Type B pancreatic cell (in vitro differentiated cells): Measurements from ENCODE around the gene FHIP2A. TPM values are rescaled to one million over a fixed set of nuclear protein-coding genes. Genes with fewer than 3 reads are reported as not detected.
A peak's percentile ranks its signal among the peaks of the same experiment; 100 is the strongest.

Experiments
- DNase-seq: peaks from one replicate; pipeline ENCODE4 v3.0.0; 2021; ENCODE audit warnings: mixed read lengths; ENCODE audit not compliant: unreplicated experiment; ENCODE audit errors: extremely low spot score
- H3K27ac Mint-ChIP-seq: 2 replicates; pipeline ENCODE4 v1.8.0; 2021; ENCODE audit warnings: mild to moderate bottlenecking, mixed read lengths
- H3K27me3 Mint-ChIP-seq: 2 replicates; pipeline ENCODE4 v1.8.0; 2021; ENCODE audit warnings: mixed read lengths
- H3K36me3 Mint-ChIP-seq: 2 replicates; pipeline ENCODE4 v1.8.0; 2021; ENCODE audit warnings: mixed read lengths
- H3K4me1 Mint-ChIP-seq: one replicate; pipeline ENCODE4 v1.8.0; 2021; ENCODE audit warnings: mixed read lengths; ENCODE audit not compliant: unreplicated experiment
- H3K4me3 Mint-ChIP-seq: 2 replicates; pipeline ENCODE4 v1.8.0; 2021; ENCODE audit warnings: mild to moderate bottlenecking, mixed read lengths
- H3K9me3 Mint-ChIP-seq: 2 replicates; pipeline ENCODE4 v1.8.0; 2021; ENCODE audit warnings: mixed read lengths
- total RNA-seq: library from RNA; stranded (reverse); gene quantifications from 2 replicates; pipeline ENCODE4 v1.2.1, GENCODE V29; 2021; ENCODE audit warnings: low replicate concordance
- TF ChIP-seq, protein P1 (sequence below): fragments of 200-600 bp; sonication (generic); conservative IDR thresholded peaks from 2 replicates; pipeline ENCODE4 v1.5.0; 2021; ENCODE audit warnings: antibody characterized with exemption, mild to moderate bottlenecking

Gene FHIP2A
- total RNA-seq, 1 donor from 2014 or later: 25.0 TPM

DNA sequence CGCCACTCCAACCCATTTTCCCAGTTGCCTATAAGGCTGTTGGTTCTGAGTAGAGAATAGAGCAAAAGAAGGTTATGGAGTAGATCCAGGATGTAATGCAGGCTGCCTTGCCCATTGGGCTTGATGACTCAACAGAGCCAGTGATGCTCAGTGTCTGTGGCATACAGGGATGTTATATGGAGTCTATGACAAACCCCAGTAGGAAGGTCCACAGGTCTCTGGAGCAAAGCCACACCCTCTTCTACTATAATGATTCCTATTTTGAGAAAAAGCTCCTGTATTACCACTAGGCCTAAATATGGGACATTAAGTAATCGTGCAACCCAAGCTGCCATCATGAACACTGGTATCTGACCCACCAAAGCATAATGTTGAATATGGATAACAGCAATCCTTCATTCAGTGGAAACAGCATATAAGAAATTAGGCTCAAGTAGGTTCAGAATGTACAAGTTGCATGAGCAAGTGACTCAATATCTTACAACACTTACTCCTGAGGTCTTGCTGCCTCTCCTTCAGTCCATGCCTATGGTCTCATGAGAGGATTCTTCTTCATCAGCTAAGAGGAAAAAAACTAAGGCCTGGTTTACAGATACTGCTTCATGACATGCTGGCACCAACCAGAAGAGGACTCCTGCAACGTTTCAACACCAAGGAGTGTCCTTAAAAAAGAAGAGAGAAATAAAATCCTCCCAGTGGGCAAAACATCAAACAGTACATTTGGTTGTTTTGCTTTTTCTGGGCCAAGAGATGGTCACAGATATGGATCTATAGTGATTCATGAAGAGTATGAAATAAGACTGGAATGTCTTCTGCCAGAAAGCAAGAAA, 14.8 kb upstream of the FHIP2A start:
- DNase-seq: no peak
- Mint-ChIP-seq H3K4me1 (peaks cover 10% of the 10 kb centered on the region), H3K27ac (no peak overlapping the region), H3K27me3 (no peaks in the 10 kb centered on the region), H3K36me3 (no peaks in the 10 kb centered on the region), H3K4me3 (no peak overlapping the region), H3K9me3 (peaks cover 5% of the 10 kb centered on the region)
- TF ChIP-seq, protein P1, sequence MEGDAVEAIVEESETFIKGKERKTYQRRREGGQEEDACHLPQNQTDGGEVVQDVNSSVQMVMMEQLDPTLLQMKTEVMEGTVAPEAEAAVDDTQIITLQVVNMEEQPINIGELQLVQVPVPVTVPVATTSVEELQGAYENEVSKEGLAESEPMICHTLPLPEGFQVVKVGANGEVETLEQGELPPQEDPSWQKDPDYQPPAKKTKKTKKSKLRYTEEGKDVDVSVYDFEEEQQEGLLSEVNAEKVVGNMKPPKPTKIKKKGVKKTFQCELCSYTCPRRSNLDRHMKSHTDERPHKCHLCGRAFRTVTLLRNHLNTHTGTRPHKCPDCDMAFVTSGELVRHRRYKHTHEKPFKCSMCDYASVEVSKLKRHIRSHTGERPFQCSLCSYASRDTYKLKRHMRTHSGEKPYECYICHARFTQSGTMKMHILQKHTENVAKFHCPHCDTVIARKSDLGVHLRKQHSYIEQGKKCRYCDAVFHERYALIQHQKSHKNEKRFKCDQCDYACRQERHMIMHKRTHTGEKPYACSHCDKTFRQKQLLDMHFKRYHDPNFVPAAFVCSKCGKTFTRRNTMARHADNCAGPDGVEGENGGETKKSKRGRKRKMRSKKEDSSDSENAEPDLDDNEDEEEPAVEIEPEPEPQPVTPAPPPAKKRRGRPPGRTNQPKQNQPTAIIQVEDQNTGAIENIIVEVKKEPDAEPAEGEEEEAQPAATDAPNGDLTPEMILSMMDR: no peak

DNA sequence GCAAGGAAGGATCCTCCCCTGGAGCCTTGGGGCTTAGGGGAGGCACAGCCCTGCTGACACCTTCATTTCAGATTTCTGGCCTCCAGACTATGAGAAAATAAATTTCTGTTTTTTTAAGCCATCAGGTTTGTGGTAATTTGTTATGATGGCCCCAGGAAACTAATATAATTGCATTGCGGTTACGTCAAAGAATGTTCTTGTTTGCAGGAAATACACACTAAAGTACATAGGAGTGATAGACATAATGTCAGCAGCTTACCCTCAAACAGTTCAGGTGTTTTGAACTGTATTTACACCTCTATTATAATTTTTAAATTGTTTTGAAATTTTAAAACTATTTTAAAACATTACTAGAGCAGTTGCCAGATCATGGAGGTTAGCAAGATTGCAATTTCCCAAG, 12.6 kb upstream of the FHIP2A start:
- DNase-seq: no peak
- Mint-ChIP-seq H3K4me3 (no peak overlapping the region), H3K4me1 (peaks cover 10% of the 10 kb centered on the region), H3K36me3 (no peaks in the 10 kb centered on the region), H3K27ac (no peak overlapping the region), H3K9me3 (peaks cover 5% of the 10 kb centered on the region), H3K27me3 (no peaks in the 10 kb centered on the region)
- TF ChIP-seq, protein P1: no peak

DNA sequence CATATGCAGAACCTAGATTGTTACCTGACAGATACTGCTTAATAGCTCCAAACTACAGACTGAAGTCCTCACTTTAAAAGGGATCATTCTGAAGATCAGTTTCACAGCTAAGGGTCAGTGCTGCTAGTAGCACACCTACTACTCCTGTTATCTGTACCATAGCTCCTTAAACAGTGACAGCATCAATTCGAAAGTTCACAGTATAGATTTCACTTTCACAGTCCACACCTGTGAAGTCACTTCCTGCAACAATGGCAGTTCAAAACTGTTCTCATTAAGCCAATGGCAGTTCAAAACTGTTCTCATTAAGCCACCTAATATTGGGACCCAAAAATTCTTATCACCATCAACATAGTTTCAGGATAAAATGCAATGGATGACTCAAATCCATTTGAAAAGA, 10.7 kb upstream of the FHIP2A start:
- H3K9me3 Mint-ChIP-seq: peaks cover 5% of the 10 kb centered on the region
- H3K27me3 Mint-ChIP-seq: no peaks in the 10 kb centered on the region
- DNase-seq: no peak
- no peaks in the 10 kb centered on the region for H3K36me3 Mint-ChIP-seq
- peak overlapping the region; percentile 29 for H3K27ac Mint-ChIP-seq
- TF ChIP-seq, protein P1: no peak
- no peak overlapping the region for H3K4me3 Mint-ChIP-seq
- peaks cover 10% of the 10 kb centered on the region for H3K4me1 Mint-ChIP-seq

DNA sequence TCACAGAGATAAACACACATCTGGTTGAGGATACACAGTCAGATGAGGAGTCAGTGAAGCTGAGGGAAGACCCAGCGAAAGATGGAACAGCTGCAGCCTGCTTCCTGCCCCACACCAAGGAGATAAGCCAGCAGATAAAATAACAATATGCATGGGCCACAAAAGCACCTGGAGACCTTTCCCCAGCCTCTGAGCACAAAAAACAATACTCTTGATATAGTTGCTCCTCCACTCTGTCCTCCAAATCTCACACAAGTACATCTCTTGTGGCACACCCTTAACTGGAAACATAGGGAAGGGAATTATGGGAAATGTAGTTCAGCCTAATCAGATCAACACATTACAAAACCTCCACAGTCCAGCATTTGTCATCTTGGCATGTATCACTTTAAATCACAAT, 9.7 kb upstream of the FHIP2A start:
- TF ChIP-seq, protein P1: no peak
- Mint-ChIP-seq H3K4me1 (peaks cover 10% of the 10 kb centered on the region), H3K36me3 (no peaks in the 10 kb centered on the region), H3K9me3 (peaks cover 5% of the 10 kb centered on the region), H3K4me3 (no peak overlapping the region), H3K27me3 (no peaks in the 10 kb centered on the region), H3K27ac (no peak overlapping the region)
- DNase-seq: no peak

DNA sequence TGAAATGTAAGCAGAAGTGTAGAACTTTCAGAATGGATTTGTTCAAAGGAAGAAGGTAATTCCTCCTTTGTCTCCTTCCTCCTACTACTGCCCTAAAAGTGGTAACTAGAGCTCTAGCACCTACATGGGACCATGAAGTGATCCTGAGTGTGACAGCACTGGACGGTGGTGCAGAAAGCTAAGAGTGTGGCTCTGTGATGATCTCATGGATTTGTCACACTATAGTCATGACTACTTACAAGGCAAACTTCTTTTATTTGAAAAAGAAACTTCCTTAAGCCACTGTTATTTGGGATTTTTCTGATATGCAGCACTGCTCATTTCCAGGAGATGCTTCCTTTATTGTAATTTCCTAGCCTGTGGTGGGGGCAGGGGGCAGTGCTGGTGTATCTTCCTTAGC, 5.8 kb upstream of the FHIP2A start:
- no peaks in the 10 kb centered on the region for H3K36me3 Mint-ChIP-seq
- H3K4me1 Mint-ChIP-seq: peaks cover under 1% of the 10 kb centered on the region
- no peaks in the 10 kb centered on the region for H3K9me3 Mint-ChIP-seq
- TF ChIP-seq, protein P1: no peak
- H3K27ac Mint-ChIP-seq: no peak overlapping the region
- no peaks in the 10 kb centered on the region for H3K27me3 Mint-ChIP-seq
- no peak overlapping the region for H3K4me3 Mint-ChIP-seq
- DNase-seq: no peak
